HEK293 (cell line): ENCODE data around the gene COL5A2.

Experiments used
- CTCF ChIA-PET: fragments of 350-600 bp; formaldehyde crosslinking; extraction: SDS; loops from one replicate; lab custom pipeline; 2021; ENCODE audit warnings: antibody characterized with exemption; lab: Yijun Ruan, JAX
- POLR2A ChIA-PET: fragments of 300-600 bp; formaldehyde crosslinking; extraction: SDS; loops from one replicate; lab custom pipeline; 2020; ENCODE audit warnings: antibody characterized with exemption, inconsistent platforms; lab: Yijun Ruan, JAX
- H3K27ac ChIP-seq: fragments of 200-500 bp; sonication (Bioruptor generic); 2 replicates; pipeline ENCODE4 v1.5.1; 2014; ENCODE audit warnings: low read depth, low read length, control low read depth, inconsistent platforms; ENCODE audit errors: extremely low read depth
- H3K36me3 ChIP-seq, 2 experiments: fragments of 200-500 bp in 1 of 2; sonication (Bioruptor generic) in 1 of 2; 1 replicate in 1 of 2; 2 replicates in 1 of 2; pipeline ENCODE4 v1.5.1; 2014 to 2017; ENCODE audit warnings: inconsistent platforms in 2 of 2, low read length in 2 of 2; ENCODE audit not compliant: control insufficient read depth in 2 of 2, insufficient read depth in 1 of 2
- H3K4me1 ChIP-seq: fragments of 200-500 bp; sonication (Bioruptor generic); 2 replicates; pipeline ENCODE4 v1.5.1; 2014; ENCODE audit warnings: mild to moderate bottlenecking, low read length, inconsistent platforms; ENCODE audit not compliant: control insufficient read depth, insufficient read depth
- H3K4me3 ChIP-seq: 2 replicates; pipeline ENCODE4 v1.5.1; 2011; ENCODE audit warnings: low read depth, mild to moderate bottlenecking, control low read depth, low read length, moderate library complexity
- H3K9me3 ChIP-seq: fragments of 200-500 bp; sonication (Bioruptor generic); 2 replicates; pipeline ENCODE4 v1.5.1; 2014; ENCODE audit warnings: low read depth, low read length, inconsistent platforms; ENCODE audit not compliant: control insufficient read depth, insufficient read depth
- EGR2 ChIP-seq: fragments of 450-650 bp; formaldehyde crosslinking; IDR thresholded peaks from 2 replicates; pipeline ENCODE4 v1.5.1; 2016; ENCODE audit warnings: low read depth, missing biosample characterization, missing genetic modification characterization
- GFI1B ChIP-seq: fragments of 450-650 bp; formaldehyde crosslinking; IDR thresholded peaks from 2 replicates; pipeline ENCODE4 v1.5.1; 2016; ENCODE audit warnings: missing biosample characterization, missing genetic modification characterization
- GLI4 ChIP-seq: fragments of 450-650 bp; formaldehyde crosslinking; IDR thresholded peaks from 2 replicates; pipeline ENCODE4 v1.5.1; 2016; ENCODE audit warnings: missing biosample characterization, missing genetic modification characterization
- GLIS1 ChIP-seq: fragments of 450-650 bp; formaldehyde crosslinking; IDR thresholded peaks from 2 replicates; pipeline ENCODE4 v1.5.1; 2016; ENCODE audit warnings: missing biosample characterization, missing genetic modification characterization
- HIC1 ChIP-seq: fragments of 450-650 bp; formaldehyde crosslinking; IDR thresholded peaks from 2 replicates; pipeline ENCODE4 v1.5.1; 2016; ENCODE audit warnings: missing biosample characterization, missing genetic modification characterization
- KLF8 ChIP-seq: fragments of 450-650 bp; formaldehyde crosslinking; IDR thresholded peaks from 2 replicates; pipeline ENCODE4 v1.5.1; 2016; ENCODE audit warnings: missing biosample characterization, missing genetic modification characterization
- KLF9 ChIP-seq: fragments of 450-650 bp; formaldehyde crosslinking; IDR thresholded peaks from 2 replicates; pipeline ENCODE4 v1.5.1; 2016; ENCODE audit warnings: missing biosample characterization, missing genetic modification characterization, low read depth
- OSR2 ChIP-seq: fragments of 450-650 bp; formaldehyde crosslinking; IDR thresholded peaks from 2 replicates; pipeline ENCODE4 v1.5.1; 2016; ENCODE audit warnings: missing biosample characterization, missing genetic modification characterization
- PRDM2 ChIP-seq: fragments of 450-650 bp; formaldehyde crosslinking; IDR thresholded peaks from 2 replicates; pipeline ENCODE4 v1.5.1; 2016; ENCODE audit warnings: missing biosample characterization, missing genetic modification characterization, borderline replicate concordance
- SP3 ChIP-seq: fragments of 450-650 bp; formaldehyde crosslinking; IDR thresholded peaks from 2 replicates; pipeline ENCODE4 v1.5.1; 2016; ENCODE audit warnings: missing biosample characterization, missing genetic modification characterization
- ZBTB21 ChIP-seq: fragments of 450-650 bp; formaldehyde crosslinking; IDR thresholded peaks from 2 replicates; pipeline ENCODE4 v1.5.1; 2017; ENCODE audit warnings: missing biosample characterization, missing genetic modification characterization
- ZBTB26 ChIP-seq: fragments of 450-650 bp; formaldehyde crosslinking; optimal IDR thresholded peaks from 2 replicates; pipeline ENCODE3; 2016; ENCODE audit warnings: missing biosample characterization, mild to moderate bottlenecking, missing genetic modification characterization
- ZFHX2 ChIP-seq: fragments of 450-650 bp; formaldehyde crosslinking; conservative IDR thresholded peaks from 2 replicates; pipeline ENCODE4 v1.5.1; 2016; ENCODE audit warnings: missing biosample characterization, missing genetic modification characterization
- ZNF138 ChIP-seq: fragments of 450-650 bp; formaldehyde crosslinking; IDR thresholded peaks from 2 replicates; pipeline ENCODE4 v1.5.1; 2016; ENCODE audit warnings: missing biosample characterization, missing genetic modification characterization, borderline replicate concordance
- ZNF221 ChIP-seq: fragments of 450-650 bp; formaldehyde crosslinking; IDR thresholded peaks from 2 replicates; pipeline ENCODE4 v1.5.1; 2017; ENCODE audit warnings: missing biosample characterization, missing genetic modification characterization, borderline replicate concordance
- ZNF292 ChIP-seq: fragments of 450-650 bp; formaldehyde crosslinking; IDR thresholded peaks from 2 replicates; pipeline ENCODE4 v1.5.1; 2016; ENCODE audit warnings: low read depth, missing biosample characterization, missing genetic modification characterization, borderline replicate concordance
- ZNF341 ChIP-seq: fragments of 450-650 bp; formaldehyde crosslinking; IDR thresholded peaks from 2 replicates; pipeline ENCODE4; 2016; ENCODE audit warnings: low read depth, missing biosample characterization, missing genetic modification characterization
- ZNF501 ChIP-seq: fragments of 450-650 bp; formaldehyde crosslinking; IDR thresholded peaks from 2 replicates; pipeline ENCODE4 v1.5.1; 2016; ENCODE audit warnings: missing biosample characterization, missing genetic modification characterization
- ZNF530 ChIP-seq: fragments of 450-650 bp; formaldehyde crosslinking; IDR thresholded peaks from 2 replicates; pipeline ENCODE4 v1.5.1; 2016; ENCODE audit warnings: low read depth, missing biosample characterization, missing genetic modification characterization
- ZNF548 ChIP-seq: fragments of 450-650 bp; formaldehyde crosslinking; IDR thresholded peaks from 2 replicates; pipeline ENCODE4 v1.5.1; 2016; ENCODE audit warnings: missing biosample characterization, missing genetic modification characterization
- ZNF654 ChIP-seq: fragments of 450-650 bp; formaldehyde crosslinking; IDR thresholded peaks from 2 replicates; pipeline ENCODE4 v1.5.1; 2016; ENCODE audit warnings: low read depth, missing biosample characterization, missing genetic modification characterization
- ZNF670 ChIP-seq: fragments of 450-650 bp; formaldehyde crosslinking; IDR thresholded peaks from 2 replicates; pipeline ENCODE4 v1.5.1; 2016; ENCODE audit warnings: missing biosample characterization, missing genetic modification characterization, low read depth
- ZSCAN16 ChIP-seq: fragments of 450-650 bp; formaldehyde crosslinking; IDR thresholded peaks from 2 replicates; pipeline ENCODE4 v1.5.1; 2016; ENCODE audit warnings: missing biosample characterization, missing genetic modification characterization
- TF ChIP-seq, protein P1 (sequence below): fragments of 450-650 bp; IDR thresholded peaks from 2 replicates; pipeline ENCODE4 v1.5.1; 2018; ENCODE audit warnings: missing biosample characterization, mild to moderate bottlenecking, missing genetic modification characterization
- TF ChIP-seq, protein P2 (sequence below): fragments of 450-650 bp; formaldehyde crosslinking; IDR thresholded peaks from 2 replicates; pipeline ENCODE4 v1.5.1; 2017; ENCODE audit warnings: missing biosample characterization, missing genetic modification characterization

COL5A2 gene

GRCh38 chr2:189109921-189110397 is 69.6 kb downstream of the COL5A2 start:
- H3K27ac ChIP-seq = no peak overlapping the region

DNA sequence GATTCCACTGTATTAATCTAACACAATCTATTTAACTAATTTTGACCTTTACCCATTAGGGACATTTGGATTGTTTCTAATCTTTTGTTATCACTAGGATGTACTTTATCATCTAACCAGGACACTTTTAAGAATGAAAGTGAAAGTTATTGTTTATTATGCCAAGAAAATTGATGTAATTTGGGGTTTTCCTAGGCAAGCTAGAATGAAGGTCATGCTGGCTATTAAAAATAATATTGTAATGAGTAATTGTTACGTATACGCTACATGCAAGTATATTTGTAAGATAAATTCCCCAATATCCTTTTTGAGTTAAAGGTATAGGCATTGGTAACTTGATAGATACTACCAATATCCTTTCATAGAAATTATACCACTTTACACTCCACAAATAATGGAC is 74.6 kb downstream of the COL5A2 start:
- Histone ChIP-seq H3K4me1 (no peaks in the 10 kb centered on the region), H3K4me3 (no peak overlapping the region), H3K36me3 (no peaks in the 10 kb centered on the region), H3K9me3 (no peaks in the 10 kb centered on the region), H3K27ac (no peak overlapping the region)
- CTCF ChIA-PET = interaction anchor here (1.2 kb wide), 1 partner anchor 11 kb away, joined by 4 read pairs; no protein-coding TSS in a partner anchor
- POLR2A ChIA-PET = no interaction called here
- no peak for TF ChIP-seq GLI4
- TF ChIP-seq, protein P1, sequence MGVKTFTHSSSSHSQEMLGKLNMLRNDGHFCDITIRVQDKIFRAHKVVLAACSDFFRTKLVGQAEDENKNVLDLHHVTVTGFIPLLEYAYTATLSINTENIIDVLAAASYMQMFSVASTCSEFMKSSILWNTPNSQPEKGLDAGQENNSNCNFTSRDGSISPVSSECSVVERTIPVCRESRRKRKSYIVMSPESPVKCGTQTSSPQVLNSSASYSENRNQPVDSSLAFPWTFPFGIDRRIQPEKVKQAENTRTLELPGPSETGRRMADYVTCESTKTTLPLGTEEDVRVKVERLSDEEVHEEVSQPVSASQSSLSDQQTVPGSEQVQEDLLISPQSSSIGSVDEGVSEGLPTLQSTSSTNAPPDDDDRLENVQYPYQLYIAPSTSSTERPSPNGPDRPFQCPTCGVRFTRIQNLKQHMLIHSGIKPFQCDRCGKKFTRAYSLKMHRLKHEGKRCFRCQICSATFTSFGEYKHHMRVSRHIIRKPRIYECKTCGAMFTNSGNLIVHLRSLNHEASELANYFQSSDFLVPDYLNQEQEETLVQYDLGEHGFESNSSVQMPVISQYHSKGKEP (tag by site-specific recombination) = no peak
- no peak for TF ChIP-seq ZSCAN16
- TF ChIP-seq, protein P2, sequence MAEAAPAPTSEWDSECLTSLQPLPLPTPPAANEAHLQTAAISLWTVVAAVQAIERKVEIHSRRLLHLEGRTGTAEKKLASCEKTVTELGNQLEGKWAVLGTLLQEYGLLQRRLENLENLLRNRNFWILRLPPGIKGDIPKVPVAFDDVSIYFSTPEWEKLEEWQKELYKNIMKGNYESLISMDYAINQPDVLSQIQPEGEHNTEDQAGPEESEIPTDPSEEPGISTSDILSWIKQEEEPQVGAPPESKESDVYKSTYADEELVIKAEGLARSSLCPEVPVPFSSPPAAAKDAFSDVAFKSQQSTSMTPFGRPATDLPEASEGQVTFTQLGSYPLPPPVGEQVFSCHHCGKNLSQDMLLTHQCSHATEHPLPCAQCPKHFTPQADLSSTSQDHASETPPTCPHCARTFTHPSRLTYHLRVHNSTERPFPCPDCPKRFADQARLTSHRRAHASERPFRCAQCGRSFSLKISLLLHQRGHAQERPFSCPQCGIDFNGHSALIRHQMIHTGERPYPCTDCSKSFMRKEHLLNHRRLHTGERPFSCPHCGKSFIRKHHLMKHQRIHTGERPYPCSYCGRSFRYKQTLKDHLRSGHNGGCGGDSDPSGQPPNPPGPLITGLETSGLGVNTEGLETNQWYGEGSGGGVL (tag by site-specific recombination) = no peak
- TF ChIP-seq KLF8 (tag by site-specific recombination) = no peak
- no peak for TF ChIP-seq KLF9
- no peak for TF ChIP-seq GLIS1 (tag by site-specific recombination)
- no peak for TF ChIP-seq ZFHX2 (tag by site-specific recombination)
- no peak for TF ChIP-seq PRDM2 (tag by site-specific recombination)
- no peak for TF ChIP-seq ZBTB21
- no peak for TF ChIP-seq ZNF548 (tag by site-specific recombination)
- no peak for TF ChIP-seq OSR2 (tag by site-specific recombination)
- TF ChIP-seq ZNF341 (tag by site-specific recombination) = no peak
- no peak for TF ChIP-seq SP3 (tag by site-specific recombination)
- TF ChIP-seq ZBTB26 (tag by site-specific recombination) = no peak
- TF ChIP-seq HIC1 = no peak
- TF ChIP-seq ZNF138 = no peak

More at GRCh38 chr2:189109921-189110397, 69.6 kb downstream of the COL5A2 start:
- Histone ChIP-seq H3K4me3 (no peak overlapping the region), H3K4me1 (no peaks in the 10 kb centered on the region), H3K9me3 (no peaks in the 10 kb centered on the region), H3K36me3 (no peaks in the 10 kb centered on the region)
- TF ChIP-seq ZNF221 (no peak), ZNF292 (tag by site-specific recombination) (no peak), EGR2 (no peak), ZNF654 (tag by site-specific recombination) (no peak), ZNF670 (tag by site-specific recombination) (no peak), ZNF548 (tag by site-specific recombination) (no peak), ZNF501 (tag by site-specific recombination) (no peak), ZNF530 (tag by site-specific recombination) (no peak), GFI1B (tag by site-specific recombination) (no peak)
- ChIA-PET POLR2A (no interaction called here), CTCF (no interaction called here)
